Peyer's patch (tissue), 4 donors: Measurements from ENCODE around the gene SLBP.

ENCODE experiments used
- CTCF ChIP-seq, 6 experiments: fragments of 450-650 bp in 4 of 6; fragments of 200-600 bp in 2 of 6; sonication (generic) in 1 of 6; IDR thresholded peaks; one replicate each; pipeline ENCODE4 v1.5.1; 2017 to 2019; ENCODE audit warnings: antibody characterized with exemption in 6 of 6, mild to moderate bottlenecking in 3 of 6, moderate library complexity in 1 of 6
- POLR2A ChIP-seq, 2 donors: fragments of 450-650 bp; IDR thresholded peaks; one replicate each; pipeline ENCODE4 v1.5.1; 2017; ENCODE audit warnings: antibody characterized with exemption in 2 of 2, mild to moderate bottlenecking in 2 of 2, moderate library complexity in 2 of 2

DNA sequence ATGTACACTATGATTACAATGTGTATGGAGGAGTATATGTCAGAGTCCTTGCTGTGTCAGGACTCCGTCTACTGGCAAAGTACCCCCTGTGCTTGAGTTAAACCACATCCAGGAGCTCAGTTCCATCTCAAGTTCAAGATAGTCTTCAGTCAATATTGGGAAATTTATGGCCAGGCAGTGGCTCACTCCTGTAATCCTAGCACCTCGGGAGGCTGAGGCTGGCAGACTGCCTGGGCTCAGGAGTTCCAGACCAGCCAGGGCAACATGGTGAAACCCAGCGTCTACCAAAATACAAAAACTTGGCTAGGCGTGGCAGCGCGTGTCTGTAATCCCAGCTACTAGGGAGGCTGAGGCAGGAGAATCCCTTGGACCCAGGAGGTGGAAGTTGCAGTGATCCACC lies 5.8 kb downstream of the SLBP start:
- no peak for TF ChIP-seq CTCF (IDR thresholded peaks at IDR 0.05)
- TF ChIP-seq POLR2A (IDR thresholded peaks at IDR 0.05), result no peak
